Measurements from ENCODE around the gene NRGN. TPM values are rescaled to one million over a fixed set of nuclear protein-coding genes. Genes with fewer than 3 reads are reported as not detected.

The NRGN gene
- polyA plus RNA-seq, 1 donor from 2014 or later, result 0.69 TPM

DNA sequence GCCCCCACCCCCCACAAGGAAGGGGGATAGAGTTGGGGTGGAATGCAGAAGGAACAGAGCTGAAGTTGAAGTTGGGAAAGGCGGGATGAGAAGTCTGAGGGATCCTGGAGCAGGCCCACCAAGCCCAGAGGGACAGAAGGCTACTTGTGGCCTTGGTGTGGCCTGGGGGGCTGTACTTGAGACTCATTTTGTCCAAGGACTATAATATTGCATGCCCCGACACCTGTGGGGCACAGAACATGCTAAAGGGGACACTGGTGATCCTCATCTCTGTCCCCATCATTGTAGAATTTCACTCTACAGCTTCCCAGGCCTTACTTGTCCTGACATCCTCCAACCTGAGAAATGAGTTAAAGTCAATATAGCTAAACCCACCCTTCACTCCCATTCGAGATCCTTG, 21.1 kb downstream of the NRGN start:
- H3K27me3 ChIP-seq (ENCODE audit: insufficient read depth, low read depth, low read length), result peaks cover 73% of the 10 kb centered on the region

GRCh38 chr11:124761301-124762104, 21.8 kb downstream of the NRGN start:
- TF ChIP-seq, protein P1, sequence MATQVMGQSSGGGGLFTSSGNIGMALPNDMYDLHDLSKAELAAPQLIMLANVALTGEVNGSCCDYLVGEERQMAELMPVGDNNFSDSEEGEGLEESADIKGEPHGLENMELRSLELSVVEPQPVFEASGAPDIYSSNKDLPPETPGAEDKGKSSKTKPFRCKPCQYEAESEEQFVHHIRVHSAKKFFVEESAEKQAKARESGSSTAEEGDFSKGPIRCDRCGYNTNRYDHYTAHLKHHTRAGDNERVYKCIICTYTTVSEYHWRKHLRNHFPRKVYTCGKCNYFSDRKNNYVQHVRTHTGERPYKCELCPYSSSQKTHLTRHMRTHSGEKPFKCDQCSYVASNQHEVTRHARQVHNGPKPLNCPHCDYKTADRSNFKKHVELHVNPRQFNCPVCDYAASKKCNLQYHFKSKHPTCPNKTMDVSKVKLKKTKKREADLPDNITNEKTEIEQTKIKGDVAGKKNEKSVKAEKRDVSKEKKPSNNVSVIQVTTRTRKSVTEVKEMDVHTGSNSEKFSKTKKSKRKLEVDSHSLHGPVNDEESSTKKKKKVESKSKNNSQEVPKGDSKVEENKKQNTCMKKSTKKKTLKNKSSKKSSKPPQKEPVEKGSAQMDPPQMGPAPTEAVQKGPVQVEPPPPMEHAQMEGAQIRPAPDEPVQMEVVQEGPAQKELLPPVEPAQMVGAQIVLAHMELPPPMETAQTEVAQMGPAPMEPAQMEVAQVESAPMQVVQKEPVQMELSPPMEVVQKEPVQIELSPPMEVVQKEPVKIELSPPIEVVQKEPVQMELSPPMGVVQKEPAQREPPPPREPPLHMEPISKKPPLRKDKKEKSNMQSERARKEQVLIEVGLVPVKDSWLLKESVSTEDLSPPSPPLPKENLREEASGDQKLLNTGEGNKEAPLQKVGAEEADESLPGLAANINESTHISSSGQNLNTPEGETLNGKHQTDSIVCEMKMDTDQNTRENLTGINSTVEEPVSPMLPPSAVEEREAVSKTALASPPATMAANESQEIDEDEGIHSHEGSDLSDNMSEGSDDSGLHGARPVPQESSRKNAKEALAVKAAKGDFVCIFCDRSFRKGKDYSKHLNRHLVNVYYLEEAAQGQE (IDR thresholded peaks at IDR 0.05; ENCODE audit: borderline replicate concordance), result no peak
- TF ChIP-seq MXI1 (conservative IDR thresholded peaks at IDR 0.05; ENCODE audit: poor library complexity, severe bottlenecking) (no peak), SMC3 (conservative IDR thresholded peaks at IDR 0.05; ENCODE audit: poor library complexity) (no peak), EP300 (conservative IDR thresholded peaks at IDR 0.05; ENCODE audit: poor library complexity, severe bottlenecking) (no peak), POLR2AphosphoS5 (IDR thresholded peaks at IDR 0.05) (no peak), RAD21 (conservative IDR thresholded peaks at IDR 0.05) (no peak), EZH2 (IDR thresholded peaks at IDR 0.05; ENCODE audit: borderline replicate concordance, insufficient read depth, low read length, poor library complexity, severe bottlenecking) (no peak), CTCF (IDR thresholded peaks at IDR 0.05; ENCODE audit: poor library complexity, severe bottlenecking) (no peak), TAF1 (IDR thresholded peaks at IDR 0.05; ENCODE audit: low read depth) (no peak)
- no peaks in the 10 kb centered on the region for H3K9me3 ChIP-seq (ENCODE audit: low read length)
- H3K36me3 ChIP-seq (ENCODE audit: insufficient read depth, low read length), result no peaks in the 10 kb centered on the region
- H3K9ac ChIP-seq (ENCODE audit: low read length), result no peak overlapping the region
- H3K27ac ChIP-seq (ENCODE audit: low read length), result no peak overlapping the region
- H2AFZ ChIP-seq (ENCODE audit: low read depth, low read length), result no peak overlapping the region
- no peaks in the 10 kb centered on the region for H3F3A ChIP-seq (ENCODE audit: insufficient read depth, low read length, poor library complexity, severe bottlenecking)
- no peaks in the 10 kb centered on the region for H4K20me1 ChIP-seq (ENCODE audit: insufficient read depth)
- H3K4me3 ChIP-seq (ENCODE audit: low read length), result peak overlapping the region; percentile 41
- no peaks in the 10 kb centered on the region for H3K79me2 ChIP-seq (replicated peaks; ENCODE audit: insufficient read depth, low read length)
- H3K4me2 ChIP-seq (ENCODE audit: low read length), result no peak overlapping the region
- H3K9me2 ChIP-seq (ENCODE audit: insufficient read depth, low read length), result no peaks in the 10 kb centered on the region
- peaks cover 66% of the 10 kb centered on the region for H3K27me3 ChIP-seq (ENCODE audit: insufficient read depth, low read depth, low read length)

More for the DNA sequence above, 21.1 kb downstream of the NRGN start:
- H3K36me3 ChIP-seq (ENCODE audit: insufficient read depth, low read length), result no peaks in the 10 kb centered on the region
- H3K79me2 ChIP-seq (replicated peaks; ENCODE audit: insufficient read depth, low read length), result no peaks in the 10 kb centered on the region
- H3K9me3 ChIP-seq (ENCODE audit: low read length), result no peaks in the 10 kb centered on the region
- TF ChIP-seq CTCF (IDR thresholded peaks at IDR 0.05; ENCODE audit: poor library complexity, severe bottlenecking), result no peak
- H3K4me2 ChIP-seq (ENCODE audit: low read length), result no peak overlapping the region
- no peak overlapping the region for H3K9ac ChIP-seq (ENCODE audit: low read length)
- H3K27ac ChIP-seq (ENCODE audit: low read length), result no peak overlapping the region
- H4K20me1 ChIP-seq (ENCODE audit: insufficient read depth), result no peaks in the 10 kb centered on the region
- H2AFZ ChIP-seq (ENCODE audit: low read depth, low read length), result no peak overlapping the region
- no peaks in the 10 kb centered on the region for H3K9me2 ChIP-seq (ENCODE audit: insufficient read depth, low read length)
- no peaks in the 10 kb centered on the region for H3F3A ChIP-seq (ENCODE audit: insufficient read depth, low read length, poor library complexity, severe bottlenecking)
- H3K4me3 ChIP-seq (ENCODE audit: low read length), result no peak overlapping the region
